Measurements from ENCODE around the gene LRRC58. TPM values are rescaled to one million over a fixed set of nuclear protein-coding genes. Genes with fewer than 3 reads are reported as not detected.

LRRC58 gene
- total and polyA plus RNA-seq, 2 of the 13 experiments (the other 11 are each of a cell fraction or from before 2014, with no cell fraction given): 9.7 to 17.3 TPM

- TF ChIP-seq ATF6 (CRISPR knock-in tag; conservative IDR thresholded peaks at IDR 0.05): no peak; the same call in 1 of the 2 replicates
- peak; percentile 89 for TF ChIP-seq ZBTB14 (CRISPR knock-in tag; IDR thresholded peaks at IDR 0.05)
- peak; percentile 97 for TF ChIP-seq ZNF800 (CRISPR knock-in tag; IDR thresholded peaks at IDR 0.05)
- TF ChIP-seq MED1 (CRISPR knock-in tag; IDR thresholded peaks at IDR 0.05): peak; percentile 84
- TF ChIP-seq NFIC (IDR thresholded peaks at IDR 0.05; ENCODE audit: low read length): peak; percentile 41; the same call in 1 of the 2 replicates
- TF ChIP-seq ZNF44 (CRISPR knock-in tag; IDR thresholded peaks at IDR 0.05): no peak
- TF ChIP-seq NBN (conservative IDR thresholded peaks at IDR 0.05): no peak
- TF ChIP-seq ELK4 (CRISPR knock-in tag; IDR thresholded peaks at IDR 0.05; ENCODE audit: borderline replicate concordance): 0 out of 2 replicates have a peak, but pooled peaks have one; percentile 30
- peak; percentile 53 for TF ChIP-seq PATZ1 (CRISPR knock-in tag; IDR thresholded peaks at IDR 0.05)
- TF ChIP-seq FOXC1 (CRISPR knock-in tag; IDR thresholded peaks at IDR 0.05; ENCODE audit: borderline replicate concordance): peak; percentile 92
- TF ChIP-seq NKX3-1 (CRISPR knock-in tag; IDR thresholded peaks at IDR 0.05): peak; percentile 89; the same call in 1 of the 2 replicates
- TF ChIP-seq ZBTB26 (CRISPR knock-in tag; IDR thresholded peaks at IDR 0.05; ENCODE audit: borderline replicate concordance): peak; percentile 69; the same call in 1 of the 2 replicates
- TF ChIP-seq POGZ (CRISPR knock-in tag; IDR thresholded peaks at IDR 0.05): peak; percentile 23; the same call in 1 of the 2 replicates
- TF ChIP-seq HNRNPK (IDR thresholded peaks at IDR 0.05; ENCODE audit: low read depth, low read length, poor library complexity, severe bottlenecking): peak; percentile 32
- peak; percentile 48; the same call in 1 of the 2 replicates for TF ChIP-seq KMT2B (CRISPR knock-in tag; IDR thresholded peaks at IDR 0.05)
- TF ChIP-seq SP140L (CRISPR knock-in tag; IDR thresholded peaks at IDR 0.05; ENCODE audit: borderline replicate concordance): no peak
- peak; percentile 74 to 80; a peak in 3 of 4 replicates for TF ChIP-seq POLR2A (IDR thresholded peaks at IDR 0.05; ENCODE audit: insufficient read depth in 1 of 2, low read depth in 2 of 2, low read length in 2 of 2)
Observed at GRCh38 chr3:120348991-120349854, at the start of gene LRRC58 (continued).

Measured in HepG2 (cell line).